Uterus (tissue), 4 donors: ENCODE data around the gene RIPPLY3. TPM values are rescaled to one million over a fixed set of nuclear protein-coding genes. Genes with fewer than 3 reads are reported as not detected.

Experiments
- DNase-seq, 2 donors: peaks; one replicate each; pipeline ENCODE4 v3.0.0-alpha.2; 2019 to 2020
- H3K27ac ChIP-seq, 2 donors: fragments of 200-600 bp; sonication (generic); 1 replicate in 1 of 2; 2 replicates in 1 of 2; pipeline ENCODE4 v1.5.1; 2016 to 2018
- H3K27me3 ChIP-seq, 2 donors: fragments of 200-600 bp; sonication (generic); one replicate each; pipeline ENCODE4 v1.5.1; 2018 to 2019; ENCODE audit warnings: control low read depth in 1 of 2
- H3K36me3 ChIP-seq, 2 donors: fragments of 200-600 bp; sonication (generic); one replicate each; pipeline ENCODE4 v1.5.1; 2019; ENCODE audit warnings: control low read depth in 1 of 2
- H3K4me1 ChIP-seq, 2 donors: fragments of 200-600 bp; sonication (generic); one replicate each; pipeline ENCODE4 v1.5.1; 2018 to 2019; ENCODE audit warnings: control low read depth in 1 of 2
- H3K4me3 ChIP-seq, 2 donors: fragments of 200-600 bp; sonication (generic); 1 replicate in 1 of 2; 2 replicates in 1 of 2; pipeline ENCODE4 v1.5.1; 2018 to 2019; ENCODE audit warnings: mild to moderate bottlenecking in 1 of 2
- H3K9me3 ChIP-seq, 2 donors: fragments of 200-600 bp; sonication (generic); one replicate each; pipeline ENCODE4 v1.5.1; 2019; ENCODE audit warnings: control low read depth in 1 of 2
- POLR2A ChIP-seq, 2 donors: fragments of 450-650 bp; IDR thresholded peaks; one replicate each; pipeline ENCODE4 v1.6.1; 2016; ENCODE audit warnings: antibody characterized with exemption in 2 of 2, mild to moderate bottlenecking in 1 of 2, moderate library complexity in 1 of 2
- intact Hi-C: fragments of 100-400 bp; cut with DNase I; formaldehyde crosslinking; loops from one replicate; pipeline ENCODE4 v1.15.1; 2023; ENCODE audit warnings: low total_unique reads
- total RNA-seq, 4 donors: library from RNA; depleted of rRNA in 3 of 4; stranded (reverse); fragments of >200 nt in 3 of 4; gene quantifications; one replicate each; pipeline versions ENCODE4 v1.1.0 to v1.2.4, GENCODE V29; 2014 to 2023
- TF ChIP-seq, protein P1 (sequence below), 4 experiments: fragments of 200-600 bp in 2 of 4; fragments of 450-650 bp in 2 of 4; sonication (generic) in 2 of 4; IDR thresholded peaks; one replicate each; pipeline ENCODE4 v1.5.1; 2016 to 2019; ENCODE audit warnings: antibody characterized with exemption in 4 of 4, mild to moderate bottlenecking in 2 of 4, moderate library complexity in 1 of 4
- donor health status: DM: yes; HTN: yes; CAD: no.

RIPPLY3 gene
- total RNA-seq, 4 donors from 2014 or later: 0.62 TPM; not detected in 3

DNA sequence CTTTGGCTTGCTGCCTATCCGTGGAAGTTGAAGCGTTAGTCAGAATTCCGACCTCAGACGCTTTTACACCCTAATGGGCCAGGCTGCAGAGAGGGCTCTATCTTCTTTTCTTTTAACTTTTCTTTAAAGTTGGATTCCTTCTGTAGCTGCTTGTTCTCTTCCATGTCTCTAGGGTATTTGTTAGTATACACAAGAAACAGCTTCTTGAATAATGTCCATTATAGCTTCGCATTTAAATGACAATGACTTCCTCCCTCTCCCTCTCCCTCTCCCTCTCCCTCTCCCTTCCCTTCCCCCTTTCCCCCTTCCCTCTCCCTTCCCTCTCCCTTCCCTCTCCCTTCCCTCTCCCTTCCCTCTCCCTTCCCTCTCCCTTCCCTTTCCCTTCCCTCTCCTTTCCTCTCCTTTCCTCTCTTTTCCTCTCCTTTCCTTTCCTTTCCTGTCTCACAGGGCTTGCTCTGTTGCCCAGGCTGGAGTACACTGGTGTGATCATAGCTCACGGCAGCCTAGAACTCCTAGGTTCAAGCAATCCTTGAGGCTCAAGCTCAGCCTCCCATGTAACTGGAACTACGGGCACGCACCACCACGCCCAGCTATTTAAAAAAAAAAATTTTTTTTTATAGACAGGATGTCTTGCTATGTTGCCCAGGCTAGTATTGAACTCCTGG, 33.0 kb downstream of the RIPPLY3 start:
- no peak for TF ChIP-seq POLR2A (IDR thresholded peaks at IDR 0.05)
- TF ChIP-seq, protein P1, sequence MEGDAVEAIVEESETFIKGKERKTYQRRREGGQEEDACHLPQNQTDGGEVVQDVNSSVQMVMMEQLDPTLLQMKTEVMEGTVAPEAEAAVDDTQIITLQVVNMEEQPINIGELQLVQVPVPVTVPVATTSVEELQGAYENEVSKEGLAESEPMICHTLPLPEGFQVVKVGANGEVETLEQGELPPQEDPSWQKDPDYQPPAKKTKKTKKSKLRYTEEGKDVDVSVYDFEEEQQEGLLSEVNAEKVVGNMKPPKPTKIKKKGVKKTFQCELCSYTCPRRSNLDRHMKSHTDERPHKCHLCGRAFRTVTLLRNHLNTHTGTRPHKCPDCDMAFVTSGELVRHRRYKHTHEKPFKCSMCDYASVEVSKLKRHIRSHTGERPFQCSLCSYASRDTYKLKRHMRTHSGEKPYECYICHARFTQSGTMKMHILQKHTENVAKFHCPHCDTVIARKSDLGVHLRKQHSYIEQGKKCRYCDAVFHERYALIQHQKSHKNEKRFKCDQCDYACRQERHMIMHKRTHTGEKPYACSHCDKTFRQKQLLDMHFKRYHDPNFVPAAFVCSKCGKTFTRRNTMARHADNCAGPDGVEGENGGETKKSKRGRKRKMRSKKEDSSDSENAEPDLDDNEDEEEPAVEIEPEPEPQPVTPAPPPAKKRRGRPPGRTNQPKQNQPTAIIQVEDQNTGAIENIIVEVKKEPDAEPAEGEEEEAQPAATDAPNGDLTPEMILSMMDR (IDR thresholded peaks at IDR 0.05): no peak
- no peaks in the 10 kb centered on the region for H3K4me1 ChIP-seq
- no peaks in the 10 kb centered on the region for H3K27me3 ChIP-seq
- no peak overlapping the region for H3K27ac ChIP-seq
- no peak overlapping the region for H3K4me3 ChIP-seq
- H3K9me3 ChIP-seq: no peaks in the 10 kb centered on the region
- no peaks in the 10 kb centered on the region for H3K36me3 ChIP-seq
- DNase-seq: no peak
- intact Hi-C loops: no loop called here

DNA sequence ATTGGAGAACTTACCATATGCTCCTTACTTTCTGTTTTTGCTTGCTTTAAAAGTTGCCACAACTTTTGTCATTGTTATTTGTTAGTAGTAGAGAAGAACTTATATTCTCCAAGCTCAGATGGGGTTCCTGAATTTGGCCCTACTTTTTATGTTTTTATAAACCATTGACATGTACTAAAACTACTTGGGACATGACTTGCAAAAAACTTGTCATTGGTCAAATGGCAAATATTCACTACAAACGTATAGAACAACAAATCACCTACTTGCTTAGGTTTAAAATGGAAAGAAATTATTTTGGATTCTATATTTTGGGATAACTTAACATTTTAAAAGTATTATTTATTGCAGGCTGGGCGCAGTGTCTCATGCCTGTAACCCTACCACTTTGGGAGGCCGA, 33.7 kb downstream of the RIPPLY3 start:
- Histone ChIP-seq H3K4me3 (no peak overlapping the region), H3K4me1 (no peaks in the 10 kb centered on the region), H3K27me3 (no peaks in the 10 kb centered on the region), H3K27ac (no peak overlapping the region), H3K36me3 (no peaks in the 10 kb centered on the region), H3K9me3 (no peaks in the 10 kb centered on the region)
- intact Hi-C loops: no loop called here
- DNase-seq: no peak
- TF ChIP-seq, protein P1 (IDR thresholded peaks at IDR 0.05): no peak
- no peak for TF ChIP-seq POLR2A (IDR thresholded peaks at IDR 0.05)

DNA sequence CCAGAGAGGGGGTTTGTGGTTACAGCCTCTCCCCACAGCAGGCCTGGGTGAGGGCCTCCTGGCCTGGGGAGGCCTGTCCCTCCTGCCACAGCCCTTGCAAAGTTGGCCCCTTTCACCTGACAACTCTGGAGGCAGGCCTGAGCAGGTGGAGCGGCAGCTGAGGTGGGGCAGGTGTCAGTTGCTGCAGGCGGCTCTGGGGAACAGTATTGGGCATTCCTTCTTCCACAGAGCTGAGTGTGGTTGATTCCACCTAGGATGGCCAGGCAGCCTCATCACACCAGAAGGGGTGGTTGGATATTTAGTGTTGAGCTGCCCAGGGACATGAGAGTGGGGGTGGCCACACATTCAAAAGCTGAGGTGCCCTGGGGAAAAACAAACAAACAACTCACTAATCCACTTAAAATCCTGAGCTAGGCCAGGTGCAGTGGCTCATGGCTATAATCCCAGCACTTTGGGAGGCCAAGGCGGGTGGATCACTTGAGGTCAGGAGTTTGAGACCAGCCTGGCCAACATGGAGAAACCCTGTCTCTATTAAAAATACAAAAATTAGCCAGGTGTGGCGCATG, 35.3 kb downstream of the RIPPLY3 start:
- no peaks in the 10 kb centered on the region for H3K36me3 ChIP-seq
- no peaks in the 10 kb centered on the region for H3K4me1 ChIP-seq
- no peaks in the 10 kb centered on the region for H3K9me3 ChIP-seq
- DNase-seq: no peak
- TF ChIP-seq POLR2A (IDR thresholded peaks at IDR 0.05): no peak
- TF ChIP-seq, protein P1 (IDR thresholded peaks at IDR 0.05): no peak
- no peaks in the 10 kb centered on the region for H3K27me3 ChIP-seq
- intact Hi-C loops: no loop called here
- no peak overlapping the region for H3K4me3 ChIP-seq
- no peak overlapping the region for H3K27ac ChIP-seq

DNA sequence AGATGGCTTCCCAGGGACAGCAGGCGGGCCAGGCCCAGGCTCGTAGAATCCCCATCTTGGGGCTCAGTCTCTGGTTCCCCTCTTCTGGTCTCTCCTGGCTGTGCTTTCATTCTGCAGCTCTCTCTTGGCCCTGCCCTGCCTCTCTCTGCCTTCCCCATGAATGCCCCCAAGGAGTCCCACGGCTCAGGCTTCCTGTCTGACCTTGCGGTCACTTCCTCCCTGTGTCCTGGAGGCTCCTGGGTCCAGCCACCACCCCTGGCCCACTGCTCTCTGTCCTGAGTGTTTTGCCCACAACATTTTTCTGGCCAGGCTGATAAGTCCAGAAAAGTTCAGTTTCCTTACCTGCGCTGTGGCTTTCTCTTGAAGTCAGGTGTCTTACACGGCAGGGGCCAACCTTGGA, 37.3 kb downstream of the RIPPLY3 start:
- intact Hi-C loops: no loop called here
- no peak overlapping the region for H3K27ac ChIP-seq
- H3K36me3 ChIP-seq: no peaks in the 10 kb centered on the region
- no peak overlapping the region for H3K4me3 ChIP-seq
- H3K9me3 ChIP-seq: no peaks in the 10 kb centered on the region
- no peaks in the 10 kb centered on the region for H3K27me3 ChIP-seq
- no peak for TF ChIP-seq POLR2A (IDR thresholded peaks at IDR 0.05)
- TF ChIP-seq, protein P1 (IDR thresholded peaks at IDR 0.05): no peak
- no peaks in the 10 kb centered on the region for H3K4me1 ChIP-seq
- DNase-seq: no peak

DNA sequence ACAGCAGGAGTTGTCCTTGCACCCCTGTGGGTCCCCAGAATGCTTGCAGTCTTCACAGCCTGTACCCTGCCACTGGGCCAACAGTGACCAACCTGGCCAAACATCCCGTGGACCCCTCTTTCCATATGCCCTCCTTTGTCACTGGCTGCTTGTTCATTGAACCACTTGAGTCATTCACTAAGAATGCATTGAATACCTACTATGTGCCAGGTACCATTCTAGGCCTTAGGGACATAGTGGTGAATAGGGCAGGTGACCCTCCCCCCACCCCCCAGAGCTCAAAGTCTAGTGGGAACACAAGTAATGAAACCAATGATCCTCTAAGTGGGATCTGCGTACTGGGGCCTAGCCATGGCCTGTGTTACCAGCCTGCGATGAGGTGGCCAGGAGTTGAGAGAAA, 38.1 kb downstream of the RIPPLY3 start:
- DNase-seq: no peak
- Histone ChIP-seq H3K4me3 (no peak overlapping the region), H3K4me1 (no peaks in the 10 kb centered on the region), H3K9me3 (no peaks in the 10 kb centered on the region), H3K27ac (no peak overlapping the region), H3K27me3 (no peaks in the 10 kb centered on the region), H3K36me3 (no peaks in the 10 kb centered on the region)
- TF ChIP-seq, protein P1 (IDR thresholded peaks at IDR 0.05): no peak
- TF ChIP-seq POLR2A (IDR thresholded peaks at IDR 0.05): no peak
- intact Hi-C loops: no loop called here
